ENCODE data around the gene CCDC178. TPM values are rescaled to one million over a fixed set of nuclear protein-coding genes. Genes with fewer than 3 reads are reported as not detected.

CCDC178 gene
- total and polyA plus RNA-seq, 7 donors = 0.06 to 0.25 (median 0.18) TPM; not detected in 4

GRCh38 chr18:33113416-33113815 lies 327.1 kb downstream of the CCDC178 start:
- H3K27me3 ChIP-seq (ENCODE audit: insufficient read depth in 3 of 3, low read length in 2 of 3) = no peaks in the 10 kb centered on the region
- ATAC-seq (no peak), DNase-seq (no peak)
- WGBS, 3 donors = 26 to 51% (median 49%) methylated on average over 1 of the region's 1 CpG
- no peaks in the 10 kb centered on the region for H3K4me1 ChIP-seq
- intact Hi-C loops (cut with DNase I) = no loop called here
- no peak overlapping the region for H3K4me3 ChIP-seq
- H3K9me3 ChIP-seq = peaks cover 5% of the 10 kb centered on the region
- H3K36me3 ChIP-seq (ENCODE audit: insufficient read depth in 1 of 2, low read depth in 1 of 2) = no peaks in the 10 kb centered on the region
- TF ChIP-seq CTCF (IDR thresholded peaks at IDR 0.05) = no peak
- H3K27ac ChIP-seq = no peak overlapping the region

- H3K4me3 ChIP-seq = no peak overlapping the region
- H3K27ac ChIP-seq = no peak overlapping the region
- H3K4me1 ChIP-seq = no peaks in the 10 kb centered on the region
- no peaks in the 10 kb centered on the region for H3K27me3 ChIP-seq (ENCODE audit: insufficient read depth in 3 of 3, low read length in 2 of 3)
- intact Hi-C loops (cut with DNase I) = no loop called here
- no peak for TF ChIP-seq CTCF (IDR thresholded peaks at IDR 0.05)
- DNase-seq = no peak
- H3K36me3 ChIP-seq (ENCODE audit: insufficient read depth in 1 of 2, low read depth in 1 of 2) = no peaks in the 10 kb centered on the region
- ATAC-seq = no peak
- no peaks in the 10 kb centered on the region for H3K9me3 ChIP-seq
Measured at GRCh38 chr18:33107511-33107910, 333.0 kb downstream of the CCDC178 start.

GRCh38 chr18:33101316-33101715 lies 339.2 kb downstream of the CCDC178 start:
- ATAC-seq = no peak
- intact Hi-C loops (cut with DNase I) = no loop called here
- Histone ChIP-seq H3K9me3 (no peaks in the 10 kb centered on the region), H3K4me1 (no peaks in the 10 kb centered on the region), H3K27ac (no peak overlapping the region), H3K4me3 (no peak overlapping the region), H3K36me3 (ENCODE audit: insufficient read depth in 1 of 2, low read depth in 1 of 2) (no peaks in the 10 kb centered on the region), H3K27me3 (ENCODE audit: insufficient read depth in 3 of 3, low read length in 2 of 3) (no peaks in the 10 kb centered on the region)
- TF ChIP-seq CTCF (IDR thresholded peaks at IDR 0.05) = no peak
- DNase-seq = no peak
- 59 to 81% (median 79%) methylated on average over 3 of the region's 3 CpGs for WGBS, 3 donors

- Histone ChIP-seq H3K36me3 (ENCODE audit: insufficient read depth in 1 of 2, low read depth in 1 of 2) (no peaks in the 10 kb centered on the region), H3K4me1 (no peaks in the 10 kb centered on the region), H3K27ac (no peak overlapping the region), H3K9me3 (no peaks in the 10 kb centered on the region), H3K27me3 (ENCODE audit: insufficient read depth in 3 of 3, low read length in 2 of 3) (no peaks in the 10 kb centered on the region), H3K4me3 (no peak overlapping the region)
- TF ChIP-seq CTCF (IDR thresholded peaks at IDR 0.05) = no peak
- DNase-seq = no peak
- intact Hi-C loops (cut with DNase I) = no loop called here
- ATAC-seq = no peak
- 65 to 72% (median 67%) methylated on average over 3 of the region's 3 CpGs for WGBS, 3 donors
Measured at GRCh38 chr18:33099626-33100025, 340.9 kb downstream of the CCDC178 start.

- intact Hi-C loops (cut with DNase I) = no loop called here
- no peak for TF ChIP-seq CTCF (IDR thresholded peaks at IDR 0.05)
- Histone ChIP-seq H3K4me3 (no peak overlapping the region), H3K4me1 (no peaks in the 10 kb centered on the region), H3K27me3 (ENCODE audit: insufficient read depth in 3 of 3, low read length in 2 of 3) (no peaks in the 10 kb centered on the region), H3K27ac (no peak overlapping the region), H3K9me3 (no peaks in the 10 kb centered on the region), H3K36me3 (ENCODE audit: insufficient read depth in 1 of 2, low read depth in 1 of 2) (no peaks in the 10 kb centered on the region)
- ATAC-seq = no peak
- WGBS, 3 donors = 83 to 86% (median 85%) methylated on average over 3 of the region's 3 CpGs
- DNase-seq = no peak
Measured at GRCh38 chr18:33097126-33097525, 343.4 kb downstream of the CCDC178 start.
